Heart right ventricle (tissue), 16 donors: ENCODE measurements around the gene CCNB1IP1. TPM values are rescaled to one million over a fixed set of nuclear protein-coding genes. Genes with fewer than 3 reads are reported as not detected.

ENCODE experiments used
- ATAC-seq, 8 donors: fragments of 200-7000 bp; cut with Tn5 transposase; one replicate each; pipeline ENCODE4 v1.9.1; 2020; ENCODE audit warnings: mild to moderate bottlenecking in 8 of 8, moderate library complexity in 8 of 8, moderate number of reproducible peaks in 1 of 8
- DNase-seq, 2 donors: peaks; one replicate each; pipeline ENCODE4 v3.0.0-alpha.2; 2020
- H3K27ac ChIP-seq, 10 donors: fragments of 200-600 bp; sonication (generic) in 2 of 10; one replicate each; pipeline versions ENCODE4 v1.5.0 to v1.8.0; 2020 to 2022; ENCODE audit warnings: mild to moderate bottlenecking in 3 of 10
- H3K27me3 ChIP-seq, 7 donors: fragments of 200-600 bp; one replicate each; pipeline ENCODE4 v1.8.0; 2021 to 2022; ENCODE audit warnings: mild to moderate bottlenecking in 2 of 7
- H3K36me3 ChIP-seq, 9 donors: fragments of 200-600 bp; sonication (generic) in 1 of 9; one replicate each; pipeline versions ENCODE4 v1.5.0 to v1.8.0; 2020 to 2022; ENCODE audit warnings: mild to moderate bottlenecking in 2 of 9
- H3K4me1 ChIP-seq, 9 donors: fragments of 200-600 bp; sonication (generic) in 1 of 9; one replicate each; pipeline versions ENCODE4 v1.5.0 to v1.8.0; 2020 to 2022; ENCODE audit warnings: mild to moderate bottlenecking in 4 of 9
- H3K4me3 ChIP-seq, 10 donors: fragments of 200-600 bp; sonication (generic) in 2 of 10; one replicate each; pipeline versions ENCODE4 v1.5.0 to v1.8.0; 2020 to 2022; ENCODE audit warnings: mild to moderate bottlenecking in 7 of 10, moderate library complexity in 2 of 10
- H3K9me3 ChIP-seq, 11 donors: fragments of 200-600 bp in 10 of 11; sonication (generic) in 2 of 11; one replicate each; pipeline versions ENCODE4 v1.5.0 to v1.8.0; 2013 to 2022; ENCODE audit warnings: mild to moderate bottlenecking in 2 of 11, control low read depth in 1 of 11, moderate library complexity in 1 of 11
- WGBS, 2 donors: extraction: QIAGEN DNeasy Blood & Tissue Kit; methylation state at CpG; one replicate each; pipeline ENCODE4 v1.1.7; 2013; ENCODE audit warnings: inconsistent platforms in 1 of 2; 5-methylcytosine and 5-hydroxymethylcytosine counted together
- intact Hi-C, 10 donors: fragments of 100-400 bp; cut with DNase I; formaldehyde crosslinking; loops; one replicate each; pipeline versions ENCODE4 v1.11.1 to v1.14.2; 2022
- polyA plus RNA-seq, 2 donors: library from polyadenylated mRNA; stranded (reverse); fragments of 200-250 nt; gene quantifications; one replicate each; pipeline ENCODE4 v1.2.3, GENCODE V29; 2013
- total RNA-seq, 10 donors: library from RNA; stranded (reverse); fragmentation: NEBNext Ultra II Directional in 3 of 10; extraction: Animal tissue kit (Norgen Biotek cat#: 25700) in 3 of 10; gene quantifications; one replicate each; pipeline versions ENCODE4 v1.2.1 to v1.2.4, GENCODE V29; 2021 to 2023
- TF ChIP-seq, protein P1 (sequence below), 9 donors: fragments of 200-600 bp; sonication (generic) in 2 of 9; IDR thresholded peaks; one replicate each; pipeline versions ENCODE4 v1.5.0 to v1.8.0; 2021 to 2022; ENCODE audit warnings: antibody characterized with exemption in 9 of 9, mild to moderate bottlenecking in 5 of 9, moderate library complexity in 1 of 9
- donor health status: Arrhythmogenic right ventricular cardiomyopathy.
- donor health status: ischemic (EF 13 %, LVEDD 7.1; RV severe dilation, severe dysfunction).
- donor health status: healthy with polysubstance abuse.
- donor health status: DM: no; HTN: yes; CAD: no.
- donor health status: DM: no; HTN: no; CAD: no.
- donor health status: ischemic (EF 25% LVEDD 6.9; RV normal size, moderate dysfunction).
- donor health status: ischemic (EF 25% LVEDD 5.7; RV mildly dilated, moderate dysfunction).
- donor health status: healthy.
- donor health status: DM: yes; HTN: yes; CAD: no.
- donor health status: Ischemic cardiomyopathy.
- donor health status: ischemic (EF 35%, LVEDD 5.7; RV mildly dilated, moderate dysfunction).
- donor health status: nonischemic (EF 11% LVEDD 7.7; RV severe dilation, severe dysfunction).
- donor health status: DM: yes; HTN: yes; CAD: no.
- donor health status: PGD.
- donor health status: ischemic (EF 29% LVEDD 5.4; RV normal size, mild dysfunction).
- donor health status: nonischemic (EF 23%, LVEDD 6.1; RV moderate dilation, normal function).

The CCNB1IP1 gene
- total and polyA plus RNA-seq, 12 donors: 35.7 to 126 (median 57.4) TPM

DNA sequence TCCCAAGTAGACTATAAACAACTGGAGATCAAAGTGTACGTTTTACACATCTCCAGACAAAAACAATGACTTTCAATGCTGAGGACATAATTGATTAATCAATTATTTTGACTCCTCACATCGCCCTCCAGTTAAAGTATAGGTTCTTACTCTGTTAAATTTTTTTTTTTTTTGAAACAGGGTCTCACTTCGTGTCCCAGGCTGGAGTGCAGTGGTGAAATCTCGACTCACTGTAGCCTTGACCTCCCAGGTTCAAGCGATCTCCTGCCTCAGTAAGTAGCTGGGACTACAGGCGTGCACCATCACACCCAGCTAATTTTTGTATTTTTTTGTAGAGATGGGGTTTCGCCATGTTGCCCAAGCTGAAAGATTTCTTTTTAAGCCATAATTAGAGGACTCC lies 938 bp upstream of the CCNB1IP1 start:
- Histone ChIP-seq H3K4me1 (peaks cover 0 to 27% (median 23%) of the 10 kb centered on the region in 9 donors), H3K9me3 (no peaks in the 10 kb centered on the region), H3K36me3 (peaks cover 0 to 4% (median 0%) of the 10 kb centered on the region in 9 donors), H3K4me3 (no peak overlapping the region), H3K27ac (peak overlapping the region in 7 of 10 donors; percentile 72 to 89 (median 88)), H3K27me3 (no peaks in the 10 kb centered on the region)
- no peak for DNase-seq
- 80 to 84% methylated on average over 7 of the region's 7 CpGs for WGBS, 2 donors
- no peak for ATAC-seq
- TF ChIP-seq, protein P1, sequence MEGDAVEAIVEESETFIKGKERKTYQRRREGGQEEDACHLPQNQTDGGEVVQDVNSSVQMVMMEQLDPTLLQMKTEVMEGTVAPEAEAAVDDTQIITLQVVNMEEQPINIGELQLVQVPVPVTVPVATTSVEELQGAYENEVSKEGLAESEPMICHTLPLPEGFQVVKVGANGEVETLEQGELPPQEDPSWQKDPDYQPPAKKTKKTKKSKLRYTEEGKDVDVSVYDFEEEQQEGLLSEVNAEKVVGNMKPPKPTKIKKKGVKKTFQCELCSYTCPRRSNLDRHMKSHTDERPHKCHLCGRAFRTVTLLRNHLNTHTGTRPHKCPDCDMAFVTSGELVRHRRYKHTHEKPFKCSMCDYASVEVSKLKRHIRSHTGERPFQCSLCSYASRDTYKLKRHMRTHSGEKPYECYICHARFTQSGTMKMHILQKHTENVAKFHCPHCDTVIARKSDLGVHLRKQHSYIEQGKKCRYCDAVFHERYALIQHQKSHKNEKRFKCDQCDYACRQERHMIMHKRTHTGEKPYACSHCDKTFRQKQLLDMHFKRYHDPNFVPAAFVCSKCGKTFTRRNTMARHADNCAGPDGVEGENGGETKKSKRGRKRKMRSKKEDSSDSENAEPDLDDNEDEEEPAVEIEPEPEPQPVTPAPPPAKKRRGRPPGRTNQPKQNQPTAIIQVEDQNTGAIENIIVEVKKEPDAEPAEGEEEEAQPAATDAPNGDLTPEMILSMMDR (IDR thresholded peaks at IDR 0.05): no peak
- intact Hi-C loops: loop anchor here in 5 of 10 donors (5.0 to 10.0 kb wide), 4 partner anchors 128 to 471 kb away; partner anchors contain the start of genes RNASE4 (in 3 of the 5), ANG (in 2 of the 5), PIP4P1 (in 1 of the 5) and RNASE1 (in 1 of the 5)

DNA sequence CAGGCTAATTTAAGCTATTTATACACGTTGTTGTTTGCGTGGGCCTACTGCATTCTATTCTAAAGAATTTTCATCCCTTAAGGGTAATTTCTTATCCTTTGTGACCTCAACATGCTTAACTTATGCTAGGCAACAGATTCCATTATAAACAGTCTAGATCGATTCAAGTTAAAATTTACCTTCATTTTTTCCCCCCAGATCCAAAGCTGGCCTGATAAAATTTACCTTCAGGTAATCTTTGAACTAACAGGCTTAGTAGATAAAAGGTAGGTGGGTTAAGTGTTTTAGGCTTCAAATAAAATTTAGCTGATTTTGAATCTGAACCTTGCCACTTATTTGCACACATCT lies 389 bp upstream of the CCNB1IP1 start:
- WGBS, 2 donors: 10 to 11% methylated on average over 3 of the region's 3 CpGs
- no peak for DNase-seq
- TF ChIP-seq, protein P1 (IDR thresholded peaks at IDR 0.05): no peak
- no peak for ATAC-seq
- H3K36me3 ChIP-seq: peaks cover 0 to 10% (median 0%) of the 10 kb centered on the region in 9 donors
- intact Hi-C loops: loop anchor here in 6 of 10 donors (1.0 to 10.0 kb wide), 7 partner anchors 10 to 471 kb away; partner anchors contain the start of genes PARP2 (in 3 of the 6), RNASE4 (in 3 of the 6), ANG (in 2 of the 6) and PIP4P1 (in 1 of the 6)
- H3K4me3 ChIP-seq: peak overlapping the region in 9 of 10 donors; percentile 51 to 75 (median 68)
- H3K27ac ChIP-seq: peak overlapping the region; percentile 49 to 89 (median 84)
- no peaks in the 10 kb centered on the region for H3K27me3 ChIP-seq
- peaks cover 0 to 27% (median 23%) of the 10 kb centered on the region in 9 donors for H3K4me1 ChIP-seq
- H3K9me3 ChIP-seq: no peaks in the 10 kb centered on the region

DNA sequence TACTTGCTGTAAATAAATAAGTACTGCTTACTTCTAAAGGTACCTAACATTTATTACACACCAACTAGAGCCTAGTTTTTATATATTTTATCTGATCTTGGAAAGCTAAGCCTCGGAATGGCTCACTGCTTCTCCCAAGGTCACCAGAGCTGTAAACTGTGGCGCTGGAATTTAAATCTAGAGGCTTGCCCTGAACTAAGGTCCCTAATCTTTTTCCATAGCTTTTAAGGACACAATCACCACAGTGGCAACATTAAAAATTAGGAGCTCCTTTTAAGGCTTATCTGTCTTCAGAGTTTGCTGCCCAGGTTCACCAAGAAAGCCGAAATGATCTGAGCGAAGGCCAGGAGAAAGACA lies 670 bp downstream of the CCNB1IP1 start:
- ATAC-seq (peak; percentile 14 to 73 (median 62)), DNase-seq (no peak)
- peak overlapping the region; percentile 15 to 89 (median 84) for H3K27ac ChIP-seq
- peaks cover 0 to 20% (median 0%) of the 10 kb centered on the region in 9 donors for H3K36me3 ChIP-seq
- H3K27me3 ChIP-seq: no peaks in the 10 kb centered on the region
- 4 to 5% methylated on average over 4 of the region's 4 CpGs for WGBS, 2 donors
- intact Hi-C loops: loop anchor here in 6 of 10 donors (2.0 to 10.0 kb wide), 6 partner anchors 130 to 472 kb away; partner anchors contain the start of genes RNASE4 (in 3 of the 6), ANG (in 2 of the 6), PIP4P1 (in 1 of the 6) and RNASE1 (in 1 of the 6)
- H3K4me3 ChIP-seq: peak overlapping the region; percentile 29 to 75 (median 68)
- peaks cover 0 to 34% (median 28%) of the 10 kb centered on the region in 9 donors for H3K4me1 ChIP-seq
- no peaks in the 10 kb centered on the region for H3K9me3 ChIP-seq
- TF ChIP-seq, protein P1 (IDR thresholded peaks at IDR 0.05): no peak

DNA sequence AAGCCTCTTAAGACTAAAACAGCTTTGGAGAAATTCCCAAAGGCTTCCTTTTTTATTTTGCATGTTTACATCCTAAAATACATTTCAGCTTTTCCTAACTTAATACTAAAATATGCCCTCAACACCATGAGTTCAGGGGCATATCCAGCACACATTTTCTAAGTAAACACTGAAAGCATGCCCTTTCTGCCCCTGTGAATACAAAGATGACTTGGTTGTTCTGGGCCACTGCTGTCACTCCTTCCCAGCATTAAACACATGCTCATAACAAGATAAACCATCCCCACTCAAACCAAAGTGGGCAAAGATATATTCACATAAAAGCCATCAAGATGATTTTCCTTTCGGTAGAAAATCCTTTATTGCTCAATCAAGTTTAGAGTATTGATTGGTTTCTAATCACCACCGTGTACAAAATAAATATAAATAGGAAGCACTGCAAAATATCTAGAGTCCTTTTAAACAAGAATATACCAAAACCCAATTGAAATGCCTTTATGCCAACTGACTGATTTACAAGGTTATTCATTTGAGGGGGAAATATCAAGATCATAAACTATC lies 1.9 kb downstream of the CCNB1IP1 start:
- intact Hi-C loops: loop anchor here in 6 of 10 donors (2.0 to 10.0 kb wide), 5 partner anchors 131 to 474 kb away; partner anchors contain the start of genes RNASE4 (in 3 of the 6), ANG (in 2 of the 6), PIP4P1 (in 1 of the 6) and RNASE1 (in 1 of the 6)
- ATAC-seq (no peak), DNase-seq (no peak)
- Histone ChIP-seq H3K36me3 (peaks cover 0 to 29% (median 5%) of the 10 kb centered on the region in 9 donors), H3K27ac (peak overlapping the region in 2 of 10 donors; percentile 80 to 89), H3K4me3 (peak overlapping the region in 3 of 10 donors; percentile 3 to 72 (median 68)), H3K27me3 (no peaks in the 10 kb centered on the region), H3K4me1 (peaks cover 0 to 40% (median 33%) of the 10 kb centered on the region in 9 donors), H3K9me3 (no peaks in the 10 kb centered on the region)
- WGBS, 2 donors: 72 to 74% methylated on average over 2 of the region's 2 CpGs
- TF ChIP-seq, protein P1 (IDR thresholded peaks at IDR 0.05): no peak
